Stimulated activated CD4-positive, alpha-beta T cell treated with anti-CD3 and anti-CD28 coated beads, Interleukin-1b, Interleukin-23, amount 100 ng/mL, for 24 hours (primary cell): ENCODE data around the gene CCR9.

Source experiments
- DNase-seq, 4 experiments: peaks; one replicate each; pipeline ENCODE4 v3.0.0-alpha.2; 2020; ENCODE audit warnings: low read depth in 4 of 4, low spot score in 1 of 4

The CCR9 gene

GRCh38 chr3:45951946-45952345 lies 65.6 kb downstream of the CCR9 start:
- DNase-seq, result no peak

- no peak for DNase-seq
These were observed 66.1 kb downstream of the CCR9 start for GRCh38 chr3:45952456-45952855.
